Hematopoietic multipotent progenitor cell treated with erythropoietin and hydrocortisone succinate and interleukin-3 and kit ligand, for 17 days (in vitro differentiated cells): ENCODE measurements around the gene C22orf39.

Source experiments
- DNase-seq: peaks from one replicate; pipeline ENCODE4 v3.0.0-alpha.2; 2015; ENCODE audit warnings: low spot score

Gene C22orf39, protein sequence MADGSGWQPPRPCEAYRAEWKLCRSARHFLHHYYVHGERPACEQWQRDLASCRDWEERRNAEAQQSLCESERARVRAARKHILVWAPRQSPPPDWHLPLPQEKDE

DNA sequence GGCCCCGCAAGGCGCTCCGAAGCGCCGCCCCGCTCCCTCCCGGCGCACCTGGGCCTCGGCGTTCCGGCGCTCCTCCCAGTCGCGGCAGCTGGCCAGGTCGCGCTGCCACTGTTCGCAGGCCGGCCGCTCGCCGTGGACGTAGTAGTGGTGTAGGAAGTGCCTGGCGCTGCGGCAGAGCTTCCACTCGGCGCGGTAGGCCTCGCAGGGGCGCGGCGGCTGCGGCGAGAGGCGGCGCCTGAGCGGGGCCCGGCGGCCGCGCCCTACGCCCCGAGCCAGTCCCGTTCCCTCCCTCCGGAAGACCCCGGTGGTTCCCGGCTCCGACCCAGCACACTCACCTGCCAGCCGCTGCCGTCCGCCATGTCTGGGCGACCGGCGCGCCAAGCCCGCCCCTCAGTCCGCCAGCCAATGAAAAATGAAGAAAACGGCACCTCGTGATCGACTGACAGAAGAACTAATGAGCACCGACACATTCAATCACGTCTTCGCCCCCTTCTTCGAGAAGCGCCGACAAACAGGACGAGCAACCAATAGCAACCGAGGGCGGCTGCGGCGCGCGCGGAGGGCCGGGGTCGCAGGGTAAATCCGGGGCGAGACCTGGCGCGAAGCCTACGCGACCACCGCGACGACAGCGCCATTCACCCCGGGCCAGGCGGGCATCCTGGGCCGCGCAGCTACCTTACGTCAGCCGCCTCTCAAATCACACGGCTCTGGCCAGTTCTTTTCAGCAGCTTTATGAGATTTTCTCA is at the start of gene C22orf39:
Gene C22orf39 (minus strand): TSS at position 382 of the 746 bp plus-strand sequence. CDS start 23 bp downstream, at position 359.
- peak; percentile 87 for DNase-seq

DNA sequence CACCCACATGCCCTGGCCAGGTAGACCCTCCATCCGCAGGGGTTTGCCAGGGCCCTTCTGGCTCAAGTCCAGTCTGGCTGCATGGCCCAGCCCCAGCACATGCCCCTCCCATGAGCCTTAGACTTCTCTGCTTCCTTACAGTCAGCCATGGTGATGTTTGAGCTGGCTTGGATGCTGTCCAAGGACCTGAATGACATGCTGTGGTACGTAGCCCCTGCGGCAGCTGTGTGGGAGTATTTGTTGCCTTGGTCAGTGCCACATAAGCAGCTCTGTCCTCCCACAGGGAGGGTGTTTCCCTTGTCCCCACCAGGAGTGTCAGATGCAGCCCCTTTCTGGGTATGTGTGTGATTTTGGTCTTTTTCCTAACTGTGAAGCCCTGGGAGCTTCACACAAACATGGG is 49.7 kb upstream of the C22orf39 start:
- DNase-seq: no peak

DNA sequence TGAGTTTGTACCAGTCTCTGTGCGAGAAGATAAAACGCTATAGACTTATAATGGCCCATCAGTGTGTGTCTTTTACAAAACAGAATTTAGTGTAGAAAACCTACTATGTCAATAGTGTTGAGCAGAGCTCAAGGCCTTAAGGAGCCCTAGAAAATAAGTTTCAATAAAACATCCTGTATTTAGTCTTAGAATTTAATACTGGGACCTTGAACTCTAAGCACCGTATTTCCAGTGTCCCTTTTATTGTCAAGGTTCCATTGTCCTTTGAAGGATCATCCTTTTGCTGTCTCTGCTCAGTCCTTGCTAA is 48.8 kb upstream of the C22orf39 start:
- no peak for DNase-seq

DNA sequence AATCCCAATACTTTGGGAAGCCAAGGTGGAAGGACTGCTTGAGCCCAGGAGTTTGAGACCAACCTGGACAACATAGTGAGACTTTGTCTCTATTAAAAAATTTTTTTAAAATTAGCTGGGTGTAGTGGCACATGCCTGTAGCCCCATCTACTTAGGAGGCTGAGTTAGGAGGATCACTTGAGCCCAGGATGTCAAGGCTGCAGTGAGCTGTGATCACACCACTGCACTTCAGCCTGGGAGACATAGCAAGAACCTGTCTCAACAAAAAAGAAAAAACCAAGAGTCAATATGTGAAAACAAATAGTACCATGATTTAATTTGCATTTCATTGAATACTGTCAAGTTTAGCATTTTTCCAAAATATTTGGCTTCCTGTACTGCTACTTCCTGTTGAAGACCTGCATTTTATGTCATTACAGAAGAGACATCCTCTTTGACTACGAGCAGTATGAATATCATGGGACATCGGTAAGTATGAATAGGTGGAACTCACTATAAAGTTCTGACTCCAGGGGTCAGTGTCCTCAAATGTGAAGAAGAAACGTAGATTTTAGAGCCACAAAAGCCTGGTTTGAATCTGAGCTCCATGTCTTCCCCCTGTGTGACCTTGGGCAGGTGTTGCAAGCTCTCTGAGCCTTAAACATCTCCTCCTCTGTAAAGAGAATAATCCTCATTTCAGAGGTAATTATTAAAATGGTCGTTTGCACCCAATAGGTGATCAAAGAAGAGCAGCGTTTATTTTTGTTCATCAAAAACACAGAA is 48.2 kb upstream of the C22orf39 start:
- no peak for DNase-seq

DNA sequence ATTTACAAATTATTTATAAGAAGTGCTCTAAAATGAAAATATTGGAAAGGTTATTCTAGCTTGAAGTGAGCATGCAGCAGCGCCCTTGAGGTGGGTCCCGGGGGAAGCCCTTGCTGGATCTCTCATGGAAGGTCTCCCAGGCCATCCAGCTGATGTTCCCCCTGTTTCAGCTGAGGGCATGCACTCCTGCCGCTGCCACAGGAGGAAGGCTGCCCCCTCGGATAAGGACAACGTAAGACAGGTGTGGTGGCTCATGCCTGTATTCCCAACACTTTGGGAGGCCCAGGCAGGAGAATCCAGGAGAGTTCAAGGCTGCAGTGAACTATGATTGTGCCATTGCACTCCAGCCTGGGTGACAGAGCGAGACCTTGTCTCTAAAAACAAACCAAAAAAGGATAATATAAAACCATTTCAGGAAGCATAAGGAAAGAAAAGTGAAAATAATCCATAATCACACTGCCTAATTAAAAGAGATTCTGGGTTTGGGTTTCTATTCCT is 47.2 kb upstream of the C22orf39 start:
- no peak for DNase-seq

DNA sequence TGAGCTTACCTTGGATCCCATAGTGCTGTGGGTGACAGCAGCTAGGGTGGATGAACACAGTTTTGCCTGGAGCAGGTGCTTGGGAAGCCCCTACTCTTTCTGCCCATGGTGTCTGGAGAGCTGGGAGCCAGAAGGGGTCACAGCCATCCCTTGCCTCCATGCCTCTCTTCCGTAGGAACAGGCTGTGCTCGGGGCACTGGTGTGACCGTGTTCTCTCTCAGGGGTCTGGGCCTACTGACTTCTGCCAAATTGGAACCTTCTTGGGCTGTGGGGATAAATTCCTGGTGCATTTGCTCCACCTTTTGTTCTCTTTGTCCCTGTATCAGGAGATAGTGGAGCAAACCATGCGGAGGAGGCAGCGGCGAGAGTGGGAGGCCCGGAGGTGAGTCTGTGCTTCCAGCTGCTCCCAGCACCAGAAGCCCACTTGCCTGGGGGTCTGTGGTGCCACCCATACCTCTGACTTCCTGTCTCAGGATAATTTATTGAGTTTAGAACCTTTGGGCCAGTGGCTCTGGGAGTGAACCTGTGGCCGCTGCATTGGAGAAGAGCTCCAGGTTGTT is 46.6 kb upstream of the C22orf39 start:
- DNase-seq: no peak

DNA sequence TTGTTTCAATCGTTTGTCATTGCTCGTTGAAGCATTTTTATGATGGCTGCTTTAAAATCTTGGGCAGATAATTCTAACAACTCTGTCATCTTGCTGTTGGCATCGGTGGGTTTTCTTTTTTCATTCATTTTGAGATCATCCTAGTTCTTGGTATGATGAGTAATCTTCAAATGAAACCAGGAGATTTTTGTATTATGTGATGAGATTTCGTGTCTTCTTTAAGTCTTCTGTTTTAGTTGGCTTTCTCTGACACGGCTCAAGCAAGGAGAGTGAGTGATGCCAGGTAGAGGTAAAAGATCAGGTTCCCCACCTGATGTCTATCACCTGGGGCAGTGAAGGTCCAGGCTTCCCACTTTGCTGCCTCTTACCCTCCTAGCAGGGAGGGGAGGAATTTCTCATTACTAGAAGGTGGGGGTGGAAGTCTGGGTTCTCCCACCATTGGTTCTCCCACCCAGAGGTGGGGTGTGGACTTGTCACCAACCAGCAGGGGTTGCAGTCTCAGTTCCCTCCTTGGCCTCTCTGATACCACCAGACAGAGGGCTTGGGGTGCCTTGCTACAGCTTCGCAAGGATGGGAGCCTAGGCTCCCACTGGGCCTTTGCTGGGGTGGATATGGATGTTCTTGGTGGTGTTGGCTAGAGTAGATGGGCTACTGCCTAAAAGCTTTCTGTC is 45.1 kb upstream of the C22orf39 start:
- DNase-seq: no peak

DNA sequence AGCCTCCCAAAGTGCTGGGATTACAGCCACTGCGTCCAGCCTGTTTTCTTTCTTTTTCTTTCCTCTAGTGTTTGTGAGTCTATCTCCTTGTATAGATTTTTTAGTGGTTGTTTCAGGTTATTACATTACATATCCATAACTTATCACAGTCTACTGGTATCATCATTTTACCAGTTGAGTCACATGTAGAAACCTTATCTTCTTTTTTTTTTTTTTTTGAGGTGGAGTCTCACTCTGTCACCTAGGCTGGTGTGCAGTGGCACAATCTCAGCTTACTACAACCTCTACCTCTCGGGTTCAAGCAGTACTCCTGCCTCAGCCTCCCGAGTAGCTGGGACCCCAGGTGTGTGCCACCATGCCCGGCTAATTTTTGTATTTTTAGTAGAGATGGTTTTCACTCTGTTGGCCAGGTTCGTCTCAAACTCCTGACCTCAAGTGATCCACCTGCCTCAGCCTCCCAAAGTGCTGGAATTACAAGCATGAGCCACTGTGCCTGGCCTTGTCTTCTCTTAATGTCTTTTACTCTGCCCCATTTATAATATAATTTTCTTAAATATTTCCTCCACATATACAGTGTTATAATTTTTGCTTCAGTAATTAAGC is 43.2 kb upstream of the C22orf39 start:
- DNase-seq: no peak

DNA sequence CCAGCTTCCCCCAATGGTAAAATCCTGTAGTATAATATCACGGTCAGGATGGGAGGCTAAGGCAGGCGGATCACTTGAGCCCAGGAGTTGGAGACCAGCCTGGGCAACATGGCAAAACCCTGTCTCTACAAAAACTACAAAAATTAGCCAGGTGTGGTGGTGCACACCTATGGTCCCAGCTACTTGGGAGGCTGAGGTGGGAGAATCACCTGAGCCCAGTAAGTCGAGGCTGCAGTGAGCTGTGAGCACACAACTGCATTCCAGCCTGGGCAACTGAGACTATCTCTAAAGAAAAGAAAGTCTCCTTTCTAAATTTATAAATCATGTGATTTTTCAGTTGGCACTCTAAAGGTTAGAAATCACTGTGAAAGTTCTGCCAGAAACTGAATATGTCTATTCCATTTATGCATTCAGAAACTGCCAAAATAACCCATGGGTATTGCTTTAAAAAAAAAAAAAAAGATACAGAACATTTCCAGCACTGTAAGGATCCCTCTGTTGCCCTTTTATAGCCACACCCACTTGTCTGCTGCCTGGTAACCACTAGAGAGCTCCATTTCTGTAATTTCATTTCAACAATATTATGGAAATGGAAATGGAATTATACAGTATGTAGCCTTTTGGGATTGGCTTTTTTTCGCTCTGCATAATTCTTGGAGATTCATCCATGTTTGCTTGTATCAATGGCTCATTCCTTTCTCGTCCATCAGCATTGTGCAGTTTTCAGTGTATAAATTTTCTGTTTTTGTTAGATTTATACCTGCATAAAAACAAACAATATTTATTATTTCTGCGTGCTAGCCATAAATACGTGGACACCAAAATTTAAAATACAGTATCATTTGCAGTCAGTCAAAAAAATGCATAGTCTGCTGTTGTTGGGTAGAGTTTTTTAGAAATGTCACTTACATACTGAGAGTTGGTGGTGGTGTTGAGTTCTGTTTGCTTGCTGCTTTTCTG is 41.7 kb upstream of the C22orf39 start:
- no peak for DNase-seq

DNA sequence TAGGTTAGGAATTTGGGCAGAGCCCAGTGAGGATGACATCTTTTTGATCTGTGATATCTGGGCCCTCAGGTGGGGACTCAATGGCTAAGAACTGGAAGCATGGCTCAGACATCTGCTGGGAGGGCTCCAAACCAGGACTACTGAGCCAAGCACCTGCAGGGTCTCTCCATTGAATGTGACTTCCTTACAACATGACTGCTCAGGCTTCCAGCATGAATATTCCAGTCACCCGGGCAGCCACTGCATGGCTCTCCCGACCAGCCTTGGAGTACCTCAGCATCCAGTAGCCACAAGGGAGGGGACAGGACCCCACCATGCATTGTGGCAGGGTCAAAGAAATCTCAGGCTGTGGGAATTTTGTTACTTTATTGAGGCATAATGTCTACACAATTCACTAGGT is 40.8 kb upstream of the C22orf39 start:
- DNase-seq: no peak

DNA sequence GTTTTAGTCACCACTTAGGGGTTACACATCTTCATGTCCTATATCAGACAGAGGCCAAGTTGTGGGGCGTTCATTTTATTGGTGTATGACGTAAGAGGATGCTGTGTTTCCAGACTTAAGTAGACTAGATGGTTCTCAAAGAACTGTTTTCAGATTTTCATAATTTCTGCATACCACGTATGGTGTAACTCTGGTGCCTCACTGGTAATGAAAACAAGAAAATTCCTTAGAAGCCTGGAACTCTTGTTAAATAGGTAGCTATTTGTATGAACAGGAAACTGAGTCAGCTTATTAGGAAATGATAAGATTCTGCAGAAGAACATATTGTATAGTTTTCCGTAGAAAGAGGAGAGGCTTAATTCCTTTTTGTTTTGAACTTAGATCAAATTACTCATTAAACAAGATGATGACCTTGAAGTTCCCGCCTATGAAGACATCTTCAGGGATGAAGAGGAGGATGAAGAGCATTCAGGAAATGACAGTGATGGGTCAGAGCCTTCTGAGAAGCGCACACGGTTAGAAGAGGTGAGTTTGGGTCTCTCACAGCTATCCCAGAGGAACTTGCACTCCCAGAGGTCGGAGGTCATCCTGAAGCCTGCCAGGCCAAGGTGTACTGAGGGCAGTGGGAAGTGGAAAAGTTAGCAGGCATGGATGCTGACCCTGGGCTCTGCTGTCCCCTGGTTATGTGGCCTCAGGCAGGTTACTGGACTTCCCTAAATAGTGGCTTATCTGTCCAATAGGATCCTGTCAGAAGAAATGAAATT is 36.2 kb upstream of the C22orf39 start:
- DNase-seq: no peak

DNA sequence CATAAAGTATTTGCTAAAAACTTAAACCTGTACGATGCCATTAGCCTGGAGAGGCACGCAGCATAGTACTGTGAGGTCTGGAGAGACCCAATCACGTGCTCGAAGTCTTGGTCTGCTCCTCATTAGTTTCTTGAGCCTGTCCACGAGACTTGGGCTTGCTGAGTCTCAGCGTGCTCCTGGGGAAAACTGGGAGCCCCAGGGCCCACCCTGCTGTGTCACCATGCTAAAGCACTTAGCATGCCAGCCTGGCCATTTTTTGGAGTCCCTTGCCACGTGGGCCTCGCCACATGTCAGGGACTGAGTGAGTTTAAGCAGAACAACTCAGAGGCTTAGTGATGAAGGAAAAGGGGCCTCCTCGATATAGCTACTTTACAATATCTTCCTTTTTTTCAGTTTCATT is 34.8 kb upstream of the C22orf39 start:
- DNase-seq: no peak

DNA sequence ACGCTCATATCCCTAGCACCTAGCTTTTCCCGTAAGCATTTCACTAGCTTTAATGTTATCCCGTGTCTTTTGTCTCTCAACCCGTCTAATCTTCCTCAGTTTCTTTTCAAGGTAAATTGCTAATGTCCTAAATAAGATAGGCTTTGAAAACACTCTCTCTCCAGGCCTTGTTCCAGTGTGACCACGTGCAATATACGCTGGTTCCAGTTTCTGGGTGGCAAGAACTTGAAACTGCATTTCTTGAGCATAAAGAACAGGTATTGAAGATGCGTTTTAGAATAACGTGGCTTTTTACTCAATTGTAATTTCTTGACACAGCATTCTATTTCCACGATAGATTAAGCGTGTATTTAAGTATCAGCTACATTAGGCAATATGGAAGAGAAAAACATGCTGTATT is 33.3 kb upstream of the C22orf39 start:
- no peak for DNase-seq

DNA sequence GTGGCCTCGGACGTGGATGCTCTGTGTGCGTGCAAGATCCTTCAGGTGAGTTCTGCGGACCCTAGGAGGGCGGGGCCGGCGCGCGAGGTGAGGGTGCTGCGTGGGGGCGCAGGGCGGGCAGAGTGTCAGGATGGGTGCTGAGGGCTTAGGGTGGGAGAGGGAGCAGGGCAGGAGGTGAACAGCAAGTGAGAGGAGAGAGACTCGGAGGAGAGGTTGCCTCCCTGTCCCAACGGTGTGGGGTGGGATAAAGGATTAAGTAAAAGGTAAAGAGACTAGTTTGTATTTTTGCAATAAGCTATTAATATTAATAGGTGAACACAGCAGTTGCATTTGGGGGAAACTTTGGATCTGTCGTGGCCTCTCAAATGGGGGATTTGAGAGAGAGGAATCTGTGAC is 32.7 kb upstream of the C22orf39 start:
- DNase-seq: no peak

DNA sequence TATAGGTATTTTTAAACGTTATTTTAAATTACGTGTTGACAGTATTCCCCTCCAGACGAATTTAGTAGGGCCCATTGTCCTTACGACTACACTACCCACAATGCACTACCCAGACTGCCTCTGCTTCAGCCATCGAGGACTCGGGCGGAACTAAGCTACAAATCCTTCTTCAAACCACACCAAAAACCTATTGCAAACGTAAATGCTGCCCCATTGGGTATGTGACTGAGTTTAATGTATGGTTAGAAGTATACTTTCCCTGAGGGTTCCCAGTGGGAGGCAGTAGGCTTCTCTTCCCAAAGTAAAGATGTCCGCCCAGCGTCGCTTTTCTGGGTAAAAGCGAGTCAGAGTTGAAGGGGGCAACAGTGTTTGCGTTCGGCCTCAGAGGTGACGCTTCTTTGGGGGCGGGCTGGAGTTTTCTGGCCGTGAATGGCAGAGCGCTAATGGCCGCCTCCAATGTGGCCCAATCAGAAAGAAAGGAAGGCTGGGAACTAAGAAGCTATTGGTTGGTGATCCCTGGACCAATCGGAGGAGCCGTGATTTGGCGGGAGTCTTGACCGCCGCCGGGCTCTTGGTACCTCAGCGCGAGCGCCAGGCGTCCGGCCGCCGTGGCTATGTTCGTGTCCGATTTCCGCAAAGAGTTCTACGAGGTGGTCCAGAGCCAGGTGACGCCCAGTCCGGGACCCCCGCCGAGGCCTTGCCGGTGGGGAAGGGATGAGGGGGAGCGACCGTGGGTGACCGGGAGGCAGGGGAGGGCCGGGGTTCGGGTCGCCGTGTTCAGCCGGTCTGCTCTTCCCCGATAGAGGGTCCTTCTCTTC is 32.1 kb upstream of the C22orf39 start, which contains the start of gene CDC45:
Gene CDC45 (plus strand): TSS at position 566 of the 818 bp plus-strand sequence. CDS start 49 bp downstream, at position 615.
- DNase-seq: peak; percentile 95

DNA sequence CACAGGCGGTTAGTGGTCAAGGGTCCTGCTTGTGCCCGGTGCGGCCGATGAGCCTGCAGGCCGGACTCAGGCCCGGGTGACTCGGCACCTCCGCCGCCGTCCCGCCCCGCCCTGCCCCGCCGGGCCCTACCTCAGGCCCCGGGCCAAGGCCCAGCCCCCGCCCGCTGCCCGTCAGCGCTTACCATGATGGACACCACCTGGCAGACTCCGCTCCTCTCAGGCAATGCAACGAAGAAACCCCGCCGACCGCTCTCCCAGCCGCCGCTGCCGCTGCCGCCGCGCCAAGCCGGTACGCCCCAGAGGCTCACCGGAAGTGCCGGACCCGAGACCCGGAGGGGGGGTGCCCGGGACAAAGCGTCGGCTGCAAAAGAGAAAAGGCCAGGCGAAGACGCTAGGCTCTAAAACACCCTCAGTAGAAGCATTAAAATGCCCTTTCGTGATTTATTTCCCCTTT is 31.4 kb upstream of the C22orf39 start, which contains the start of gene UFD1:
Gene UFD1 (minus strand): TSS at position 293 of the 454 bp plus-strand sequence. CDS start 108 bp downstream, at position 185.
- no peak for DNase-seq

DNA sequence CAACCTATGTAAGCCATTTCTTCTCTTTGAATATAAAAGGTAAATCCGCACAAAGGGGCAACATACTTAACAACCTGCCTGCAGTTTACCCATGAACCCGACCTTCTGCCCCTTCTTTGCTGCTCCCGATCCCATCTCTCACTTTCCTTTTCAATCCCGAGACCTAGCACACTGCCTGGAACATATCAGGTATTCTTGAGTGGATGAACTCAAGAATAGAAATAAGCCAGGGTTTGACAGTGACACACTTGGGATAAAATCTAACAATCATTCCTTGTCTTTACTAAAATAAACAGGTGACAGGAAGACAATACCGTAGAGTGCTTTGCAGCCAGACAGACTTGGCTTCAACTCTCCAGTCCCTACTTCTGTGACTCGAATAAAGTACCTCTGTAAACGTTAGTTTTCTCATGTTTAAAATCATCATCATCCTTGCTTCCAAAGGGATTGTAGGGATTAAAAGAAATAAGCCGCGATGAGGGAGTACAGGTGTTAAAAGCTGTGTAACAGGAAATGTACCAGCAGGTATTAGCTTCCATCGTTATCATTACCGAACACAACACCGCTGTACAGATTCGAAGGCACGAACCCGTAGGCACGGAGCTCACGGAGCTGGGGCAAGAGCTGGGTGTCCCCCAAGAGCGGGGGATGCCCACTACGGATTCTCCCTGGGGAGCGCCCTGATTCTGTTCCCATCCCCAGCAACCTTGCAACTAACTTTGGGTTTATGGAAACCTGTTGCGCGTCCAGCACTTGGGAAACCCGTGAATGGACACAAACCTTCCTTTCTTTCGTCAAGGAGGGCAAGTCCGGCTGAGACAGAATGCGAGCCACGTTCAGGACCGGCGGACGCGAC is 30.8 kb upstream of the C22orf39 start:
- peak; percentile 11 for DNase-seq
